H1 (cell line): ENCODE results near the gene SGK1. TPM values are rescaled to one million over a fixed set of nuclear protein-coding genes. Genes with fewer than 3 reads are reported as not detected.

Experiments
- BCL11A ChIP-seq, 2 experiments: IDR thresholded peaks; one replicate each; pipeline ENCODE4 v1.6.1; 2011; ENCODE audit warnings: low read depth in 2 of 2, low read length in 2 of 2, mild to moderate bottlenecking in 2 of 2
- E2F6 ChIP-seq: IDR thresholded peaks from 2 replicates; pipeline ENCODE4 v1.6.1; 2012; ENCODE audit warnings: inconsistent platforms
- KDM1A ChIP-seq: fragments of 200-600, 300-600 bp; sonication (generic); IDR thresholded peaks from 2 replicates; pipeline ENCODE4 v1.7.1; 2016; ENCODE audit warnings: mild to moderate bottlenecking, low read length, borderline replicate concordance
- TCF12 ChIP-seq: IDR thresholded peaks from 2 replicates; pipeline ENCODE4 v1.6.1; 2011; ENCODE audit warnings: low read depth, mild to moderate bottlenecking, low read length
- polyA plus RNA-seq, 7 experiments: library from polyadenylated mRNA; depleted of rRNA in 3 of 7; stranded (reverse) in 5 of 7; unstranded in 2 of 7; fragments of >200 nt in 5 of 7; fragments of 200-250 nt in 2 of 7; gene quantifications; 1 replicate in 5 of 7; 2 replicates in 1 of 7; 4 replicates in 1 of 7; pipeline versions ENCODE4 v1.2.1 to v1.2.3, GENCODE V29; 2011 to 2013; ENCODE audit warnings: missing spikeins in 2 of 7, mixed read lengths in 2 of 7
- total RNA-seq: library from RNA; stranded (reverse); fragmentation: NEBNext Ultra II Directional; extraction: Animal tissue kit (Norgen Biotek cat#: 25700); gene quantifications from 2 replicates; pipeline ENCODE4 v1.2.1, GENCODE V29; 2021

Gene SGK1
- total and polyA plus RNA-seq, 2 of the 8 experiments (the other 6 are each of a cell fraction or from before 2014, with no cell fraction given), result 14.5 to 18.4 TPM

- TF ChIP-seq E2F6 (no peak), BCL11A (IDR thresholded peaks at IDR 0.05; ENCODE audit: low read depth in 2 of 2, low read length in 2 of 2) (no peak), KDM1A (no peak), TCF12 (no peak)
- TF ChIP-seq, all 59 proteins: peak for 0
These were observed 63.8 kb downstream of the SGK1 start (continued) for GRCh38 chr6:134254118-134254517.
